HS-27A (cell line): ENCODE data around the gene TLE3.

Experiments
- DNase-seq: peaks from one replicate; pipeline ENCODE4 v3.0.0-alpha.2; 2012; ENCODE audit warnings: low read depth, missing footprints

TLE3 gene

GRCh38 chr15:70048198-70048565, 49.5 kb downstream of the TLE3 start:
- DNase-seq = no peak

GRCh38 chr15:70047386-70048197, 50.1 kb downstream of the TLE3 start:
- DNase-seq = no peak

- no peak for DNase-seq
These were observed 50.9 kb downstream of the TLE3 start for GRCh38 chr15:70046679-70047369.

DNA sequence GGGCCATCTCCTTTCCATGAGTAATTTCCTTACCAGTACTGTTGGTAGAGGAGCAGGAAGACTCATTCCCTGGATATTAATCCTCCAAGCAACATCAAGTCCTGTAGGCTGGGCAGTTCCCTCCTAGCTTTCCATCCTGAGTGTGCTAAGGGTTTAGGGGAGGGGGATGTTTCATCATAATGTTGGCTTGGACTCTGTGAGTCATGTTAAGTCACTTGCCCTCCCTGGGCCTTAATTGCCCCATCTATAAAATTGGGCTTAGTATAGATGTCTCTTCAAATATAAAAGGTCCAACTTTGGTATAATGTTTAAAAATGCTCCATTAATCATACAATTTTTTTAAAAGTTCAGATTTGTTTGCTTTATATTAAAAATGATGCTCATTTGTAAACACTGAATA, 52.7 kb downstream of the TLE3 start:
- no peak for DNase-seq

- no peak for DNase-seq
These were observed 53.5 kb downstream of the TLE3 start for GRCh38 chr15:70044168-70044567.

DNA sequence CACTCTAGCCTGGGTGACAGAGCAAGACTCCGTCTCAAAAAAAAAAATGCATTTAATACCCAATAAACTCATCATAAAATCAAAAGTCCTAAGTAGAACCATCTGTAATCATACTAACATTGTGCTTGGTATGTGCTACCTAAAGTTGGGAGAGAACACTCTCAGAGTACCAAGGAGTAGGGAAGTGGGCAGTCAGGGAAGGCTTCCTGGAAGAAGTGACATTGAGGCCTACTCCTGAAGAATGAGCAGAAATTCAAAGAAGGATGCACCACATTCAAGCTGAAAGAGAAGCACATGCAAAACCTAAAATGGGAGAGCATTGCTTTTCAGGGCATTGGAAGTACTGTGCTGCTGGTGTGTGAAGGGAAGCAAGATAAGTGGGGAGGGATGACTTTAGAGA, 54.1 kb downstream of the TLE3 start:
- DNase-seq = no peak

DNA sequence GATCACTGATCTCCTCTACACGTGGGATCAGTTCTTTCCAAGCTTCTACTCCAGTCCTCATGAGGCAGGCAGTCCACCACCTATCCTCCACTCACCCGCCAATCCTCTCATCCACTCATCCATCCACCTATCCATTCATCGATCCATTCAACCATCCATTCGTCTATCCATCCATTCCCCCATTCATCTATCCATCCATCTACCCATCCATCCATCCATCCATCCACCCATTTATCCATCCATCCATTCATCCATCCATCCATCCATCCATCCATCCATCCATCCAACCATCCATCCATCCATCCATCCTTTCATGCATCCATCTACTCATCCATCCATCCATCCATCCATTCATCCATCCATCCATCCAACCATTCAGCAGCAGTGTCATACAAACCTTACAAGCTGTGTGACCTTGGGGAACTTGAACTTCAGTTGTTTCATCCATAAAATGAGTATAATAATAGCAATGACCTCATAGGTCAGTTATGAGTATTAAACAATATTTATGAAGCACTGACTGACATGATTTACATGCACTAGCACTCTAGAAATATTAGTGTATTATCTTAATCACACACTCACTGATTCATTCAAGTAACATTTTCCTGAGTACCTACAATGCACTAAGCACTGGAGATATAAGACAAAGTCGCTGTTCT, 55.0 kb downstream of the TLE3 start:
- DNase-seq = no peak

DNA sequence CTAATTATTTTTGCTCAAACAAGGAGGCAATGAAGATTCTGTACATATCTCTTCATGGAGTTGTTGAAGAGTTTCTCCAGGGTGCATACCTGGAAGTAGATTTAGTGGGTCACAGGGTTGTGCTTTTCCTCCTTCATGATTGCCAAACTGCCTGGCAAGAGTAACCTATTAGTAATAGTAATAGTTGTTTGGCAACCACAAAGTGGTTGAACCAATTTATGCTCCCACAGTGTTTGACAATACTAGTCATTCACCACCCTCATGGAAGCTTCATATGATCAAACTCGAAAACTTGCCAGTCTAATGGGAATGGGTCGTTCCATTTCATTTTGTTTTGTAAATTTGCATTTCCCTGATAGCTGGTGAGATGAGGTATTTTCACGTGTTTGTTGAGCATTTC, 57.8 kb downstream of the TLE3 start:
- DNase-seq = no peak

GRCh38 chr15:70038730-70039392, 58.9 kb downstream of the TLE3 start:
- DNase-seq = no peak

DNA sequence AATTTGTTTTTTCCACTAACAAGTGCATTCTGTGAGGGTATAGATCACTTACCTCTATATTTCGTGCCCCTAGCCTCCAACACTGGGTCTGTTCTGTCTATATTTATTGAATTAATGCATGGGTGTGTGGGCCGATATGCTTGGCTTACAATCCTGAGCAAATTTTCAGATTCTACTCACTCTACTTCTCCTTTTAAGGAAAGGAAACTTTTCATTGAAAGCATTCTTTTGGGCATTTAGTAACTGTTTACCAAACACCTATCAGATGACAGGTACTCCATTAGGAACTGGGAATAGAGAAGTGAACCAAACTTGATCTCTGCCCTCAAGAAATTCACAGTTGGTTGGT, 60.5 kb downstream of the TLE3 start:
- no peak for DNase-seq

DNA sequence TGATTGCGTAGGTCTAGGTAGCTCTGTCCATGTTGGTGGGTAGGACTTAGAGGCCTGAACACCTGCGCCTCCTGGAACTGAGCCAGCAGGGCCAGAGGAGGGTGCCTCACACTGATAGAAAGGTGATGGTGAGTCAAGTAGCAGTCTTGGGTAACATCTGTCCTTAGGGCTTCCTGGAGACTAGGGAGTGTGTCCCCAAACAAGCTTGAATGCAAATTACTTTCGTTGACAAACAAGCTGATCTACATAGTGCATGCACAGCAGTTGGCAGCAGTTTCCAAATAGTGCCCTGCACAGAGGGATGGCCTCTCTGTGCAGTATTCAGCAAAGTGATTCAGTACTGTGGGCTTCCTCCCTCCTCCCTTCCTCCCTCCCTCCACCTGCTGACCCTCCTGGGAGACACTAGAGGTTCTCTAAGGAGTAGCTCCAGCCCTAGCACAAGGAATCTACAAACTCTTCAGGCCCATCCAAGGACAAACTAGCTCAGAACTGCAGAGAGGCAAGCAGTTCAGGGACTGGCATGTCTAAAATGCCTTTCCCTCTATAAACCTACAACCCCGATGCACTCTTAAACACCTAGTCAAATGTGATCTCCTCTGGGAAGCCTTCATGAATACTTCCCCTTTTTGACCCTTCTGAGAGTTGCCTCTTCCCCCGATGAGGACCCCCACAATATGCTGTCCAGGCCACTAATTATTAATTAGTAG, 61.0 kb downstream of the TLE3 start:
- DNase-seq = no peak

DNA sequence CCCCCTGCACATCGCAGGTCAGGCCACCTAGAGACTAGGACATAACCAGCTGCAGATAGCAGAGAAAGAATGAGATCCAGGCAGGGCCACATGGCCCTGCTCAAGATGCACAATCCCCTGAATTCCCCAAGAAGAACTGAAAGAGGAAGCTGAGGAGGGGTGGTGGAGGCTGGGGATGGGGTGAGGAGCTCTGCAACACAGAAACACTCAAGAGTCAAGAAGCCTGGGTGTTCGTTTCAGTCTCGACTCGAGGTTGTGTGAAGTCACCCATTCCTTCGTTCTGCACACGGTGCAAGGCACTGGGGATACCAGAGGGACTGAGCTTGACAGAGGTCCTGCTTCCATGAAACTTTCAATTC, 62.0 kb downstream of the TLE3 start:
- no peak for DNase-seq

DNA sequence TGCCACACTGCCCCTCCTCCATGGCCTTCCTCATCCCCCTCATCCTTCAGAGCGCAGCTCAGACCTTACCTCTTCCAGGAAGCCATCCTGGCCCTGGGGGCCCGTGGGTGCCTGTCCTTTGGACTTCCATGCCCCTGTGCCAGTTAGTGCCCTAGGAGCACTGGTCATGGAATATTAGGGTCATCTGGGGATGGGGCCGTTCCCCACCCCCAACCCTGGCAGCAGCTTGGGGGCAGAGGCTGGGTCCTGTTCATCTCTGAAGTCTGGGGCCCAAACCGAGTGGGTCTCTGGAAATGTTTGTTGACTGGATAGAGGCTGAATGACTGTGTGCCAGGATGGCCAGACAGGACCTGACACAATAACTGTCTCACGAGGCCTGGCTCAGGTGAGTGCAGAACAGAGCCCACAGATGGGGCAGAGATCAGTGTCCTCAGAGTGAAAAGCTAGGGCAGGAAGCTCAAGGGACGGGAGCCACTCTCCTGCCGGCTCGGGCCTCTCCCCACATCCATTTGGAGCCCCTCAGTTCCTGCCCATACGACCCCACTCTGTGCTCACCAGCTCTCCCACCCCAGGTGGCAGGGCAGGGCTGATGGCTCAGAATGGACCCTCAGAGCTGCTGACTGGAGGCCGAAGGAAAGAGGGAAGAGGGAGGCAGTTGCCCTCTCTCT, 62.5 kb downstream of the TLE3 start:
- DNase-seq = no peak

- no peak for DNase-seq
These were observed 63.1 kb downstream of the TLE3 start for GRCh38 chr15:70034596-70034995.

DNA sequence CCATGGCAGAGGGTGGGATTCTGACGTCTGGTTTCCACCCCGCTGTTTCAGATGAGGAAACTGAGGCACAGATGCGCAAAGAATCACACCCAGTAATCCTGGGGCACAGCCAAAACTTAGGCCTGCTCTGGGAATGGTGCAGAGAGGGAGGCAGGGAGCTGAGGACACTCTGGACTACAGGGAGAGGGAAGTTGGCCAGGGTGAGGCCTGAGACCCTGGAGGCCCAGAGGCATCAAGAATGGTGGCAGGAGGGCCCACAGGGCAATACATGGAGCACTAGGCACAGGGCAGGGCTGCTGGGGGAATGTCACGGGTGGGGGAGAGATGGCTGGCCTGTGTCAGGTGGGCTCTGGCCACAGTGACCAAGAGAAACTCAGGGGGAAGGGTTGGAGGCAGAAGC, 63.6 kb downstream of the TLE3 start:
- no peak for DNase-seq

DNA sequence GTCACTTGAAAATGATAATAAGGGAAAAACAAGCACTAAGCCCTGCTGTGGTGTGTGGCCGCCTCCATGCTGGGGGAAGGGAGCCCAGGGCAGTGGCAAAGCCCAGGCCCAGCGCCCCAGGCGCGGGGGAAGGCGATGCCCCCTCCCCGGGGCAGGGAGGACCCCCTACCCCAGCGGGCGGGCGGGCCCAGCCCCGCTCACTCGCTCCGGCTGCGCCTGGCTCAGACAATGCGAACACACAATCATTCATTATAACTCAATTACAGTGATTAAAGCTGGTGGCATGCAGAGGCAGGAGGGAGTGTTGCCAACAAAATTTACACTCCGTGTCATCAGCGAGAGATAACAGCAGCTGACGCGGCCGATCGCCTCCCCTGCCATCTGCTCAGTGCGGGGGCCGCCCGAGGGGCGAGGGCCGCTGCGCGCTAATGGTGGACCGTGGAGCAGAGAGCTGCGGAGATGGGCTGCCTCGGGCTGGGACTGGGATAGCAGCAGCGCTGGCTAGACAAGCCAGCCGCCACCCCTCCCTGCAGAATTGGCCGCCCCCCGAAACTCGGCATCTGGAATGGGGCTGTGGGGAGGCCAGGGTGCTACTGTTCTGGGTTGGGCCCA, 64.1 kb downstream of the TLE3 start:
- no peak for DNase-seq

- no peak for DNase-seq
These were observed 64.6 kb downstream of the TLE3 start for GRCh38 chr15:70033109-70033508.

DNA sequence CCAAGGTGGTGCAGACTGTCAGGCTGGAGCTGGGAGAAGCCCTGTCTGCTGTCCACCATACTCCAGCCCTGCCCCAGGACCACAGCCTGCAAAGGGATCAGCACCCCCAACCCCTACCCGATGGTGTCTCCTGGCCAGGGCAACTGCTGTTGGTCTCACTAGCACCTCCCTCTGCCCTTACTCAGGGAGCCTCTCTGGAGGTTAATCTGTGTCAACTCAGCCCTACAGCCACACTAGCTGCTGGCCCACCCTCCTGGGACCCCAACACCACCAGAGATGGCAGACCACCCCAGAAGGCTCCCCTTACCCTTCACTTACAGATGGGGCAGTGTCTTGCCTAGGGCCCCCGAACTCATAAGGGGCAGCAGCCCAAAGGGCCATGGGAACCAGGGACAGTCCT, 65.2 kb downstream of the TLE3 start:
- DNase-seq = no peak

DNA sequence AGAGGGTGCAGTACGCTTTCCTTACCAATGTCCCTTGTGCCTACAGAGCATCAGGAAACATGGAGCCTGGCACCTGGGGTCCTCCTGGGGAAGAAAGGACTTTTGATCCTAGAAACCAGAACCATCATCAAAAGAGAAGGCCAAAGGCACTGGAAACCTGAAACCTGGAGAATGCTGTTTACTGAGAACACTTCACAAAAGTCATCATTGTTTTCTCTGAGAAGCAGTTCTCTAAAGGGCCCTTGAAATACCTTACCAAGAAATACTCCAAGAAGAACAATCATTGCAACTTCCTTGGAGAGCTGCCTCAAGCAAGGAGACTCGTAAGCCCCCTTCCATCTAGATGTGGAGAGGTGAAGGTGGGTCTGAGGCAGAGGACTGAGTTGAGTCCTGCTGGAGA, 66.0 kb downstream of the TLE3 start:
- no peak for DNase-seq

- no peak for DNase-seq
These were observed 66.5 kb downstream of the TLE3 start for GRCh38 chr15:70031261-70031660.

DNA sequence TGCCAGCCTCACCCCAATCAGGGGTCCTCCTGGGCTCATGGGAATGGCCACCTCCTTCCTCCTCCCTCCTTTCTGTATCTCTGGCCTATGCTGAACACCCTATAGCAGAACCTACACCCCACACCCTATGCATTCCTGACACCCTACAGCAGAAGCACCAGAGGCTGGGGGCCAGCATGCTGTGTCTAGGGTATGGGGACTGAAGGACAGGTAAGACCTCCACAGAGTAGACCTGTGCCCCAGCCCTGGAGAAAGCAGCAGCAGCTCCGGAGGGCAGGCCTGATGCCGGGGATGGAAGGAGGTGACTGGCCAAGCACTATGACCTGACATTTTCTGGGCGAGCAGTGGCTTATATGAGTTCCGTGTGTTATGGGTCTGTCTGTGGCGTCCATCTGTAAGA, 66.9 kb downstream of the TLE3 start:
- no peak for DNase-seq
